DND-41 (cell line): ENCODE results near the gene SLC16A12.

Experiments used
- ATAC-seq: fragments of 200-7000 bp; cut with Tn5 transposase; 3 replicates; pipeline ENCODE4 v1.9.1; 2021; ENCODE audit warnings: low read depth; ENCODE audit not compliant: insufficient read depth
- DNase-seq: peaks from one replicate; pipeline ENCODE4 v3.0.0-alpha.2; 2020
- H2AFZ ChIP-seq: 2 replicates; pipeline ENCODE4 v1.6.0; 2012; ENCODE audit warnings: low read depth, low read length
- H3K27ac ChIP-seq: 2 replicates; pipeline ENCODE4 v1.5.1; 2012; ENCODE audit warnings: low read length, inconsistent platforms
- H3K27me3 ChIP-seq: fragments of 200-600 bp; sonication (generic); 2 replicates; pipeline ENCODE4 v1.6.0; 2012; ENCODE audit warnings: low read length, mild to moderate bottlenecking, inconsistent platforms; ENCODE audit not compliant: insufficient read depth, poor library complexity
- H3K36me3 ChIP-seq: 2 replicates; pipeline ENCODE4 v1.5.1; 2012; ENCODE audit warnings: low read length, inconsistent platforms; ENCODE audit not compliant: insufficient read depth
- H3K4me1 ChIP-seq: 2 replicates; pipeline ENCODE4 v1.5.1; 2012; ENCODE audit warnings: mild to moderate bottlenecking, low read length; ENCODE audit not compliant: insufficient read depth
- H3K4me2 ChIP-seq: 2 replicates; pipeline ENCODE4 v1.6.0; 2012; ENCODE audit warnings: mild to moderate bottlenecking, moderate library complexity, low read length, inconsistent platforms; ENCODE audit not compliant: insufficient read depth
- H3K4me3 ChIP-seq, 2 experiments: fragments of 200-600 bp in 1 of 2; shearing (Covaris generic) in 1 of 2; 2 replicates each; pipeline ENCODE4 v1.5.1; 2012 to 2016; ENCODE audit warnings: inconsistent platforms in 2 of 2, low read length in 2 of 2, mild to moderate bottlenecking in 2 of 2, low read depth in 1 of 2, moderate library complexity in 1 of 2
- H3K79me2 ChIP-seq: 2 replicates; pipeline ENCODE4 v1.6.0; 2012; ENCODE audit warnings: low read length, inconsistent platforms; ENCODE audit not compliant: insufficient read depth
- H3K9ac ChIP-seq: 2 replicates; pipeline ENCODE4 v1.6.0; 2012; ENCODE audit warnings: low read depth, mild to moderate bottlenecking, inconsistent platforms, low read length, moderate library complexity
- H3K9me3 ChIP-seq: 2 replicates; pipeline ENCODE4 v1.5.1; 2012; ENCODE audit warnings: low read length, moderate library complexity, mild to moderate bottlenecking, inconsistent platforms; ENCODE audit not compliant: insufficient read depth, severe bottlenecking
- H4K20me1 ChIP-seq: 2 replicates; pipeline ENCODE4 v1.6.0; 2012; ENCODE audit warnings: low read length; ENCODE audit not compliant: insufficient read depth
- EZH2 ChIP-seq: IDR thresholded peaks from 3 replicates; pipeline ENCODE4 v1.6.1; 2012; ENCODE audit warnings: borderline replicate concordance, low read depth, mild to moderate bottlenecking, moderate library complexity, low read length, inconsistent platforms; ENCODE audit not compliant: severe bottlenecking
- TF ChIP-seq, protein P1 (sequence below): IDR thresholded peaks from 2 replicates; pipeline ENCODE4 v1.5.1; 2012; ENCODE audit warnings: borderline replicate concordance, low read length, moderate library complexity, mild to moderate bottlenecking; ENCODE audit not compliant: poor library complexity, severe bottlenecking; ENCODE audit errors: extremely low read depth

The SLC16A12 gene

DNA sequence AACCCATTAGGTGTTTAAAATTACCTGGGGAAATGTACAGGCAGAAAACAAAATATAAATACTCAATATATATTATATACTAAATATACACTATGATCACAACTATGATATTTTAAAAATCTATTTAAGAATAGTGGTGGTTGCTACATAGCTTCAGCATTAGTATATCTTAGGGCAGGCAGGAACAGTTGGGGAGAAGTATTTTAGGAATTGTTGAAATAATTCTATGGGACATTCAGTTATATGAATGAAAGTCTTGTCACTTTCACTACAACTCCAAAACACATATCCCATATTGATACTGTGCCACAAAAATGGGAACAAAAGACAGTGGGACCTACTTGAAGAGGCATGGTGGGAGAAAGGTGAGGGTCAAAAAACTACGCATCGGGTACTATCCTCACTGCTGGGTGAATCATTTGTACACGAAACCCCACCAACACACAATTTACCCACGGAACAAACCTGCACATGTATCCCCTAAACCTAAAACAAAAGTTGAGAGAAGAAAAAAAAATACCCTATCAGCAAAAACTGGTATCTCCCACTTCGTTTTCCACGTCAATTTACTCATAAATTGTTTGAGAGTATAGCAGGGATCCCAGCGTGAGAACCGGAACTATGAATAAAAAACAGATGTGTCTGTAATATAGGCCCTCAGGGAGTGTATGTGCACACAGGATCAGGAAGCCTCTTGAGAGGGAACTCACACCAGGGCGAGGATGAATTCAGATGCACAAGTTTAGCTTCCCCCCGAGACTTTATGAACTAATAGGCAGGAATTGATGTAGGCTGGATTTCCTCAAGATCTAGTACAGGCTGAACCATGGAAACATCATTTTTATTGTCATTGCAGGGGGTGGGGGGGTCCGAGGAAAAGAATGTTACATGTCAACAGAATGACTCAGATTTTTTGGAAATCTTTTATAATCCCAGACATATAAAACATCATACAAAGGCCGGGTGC, 16.2 kb downstream of the SLC16A12 start:
- Histone ChIP-seq H3K9ac (no peak overlapping the region), H3K79me2 (no peaks in the 10 kb centered on the region), H3K27me3 (peaks cover 24% of the 10 kb centered on the region), H3K9me3 (no peaks in the 10 kb centered on the region), H2AFZ (no peak overlapping the region), H3K36me3 (no peaks in the 10 kb centered on the region), H3K4me2 (no peak overlapping the region), H3K27ac (no peak overlapping the region), H3K4me3 (no peak overlapping the region), H4K20me1 (no peaks in the 10 kb centered on the region), H3K4me1 (no peaks in the 10 kb centered on the region)
- TF ChIP-seq, protein P1, sequence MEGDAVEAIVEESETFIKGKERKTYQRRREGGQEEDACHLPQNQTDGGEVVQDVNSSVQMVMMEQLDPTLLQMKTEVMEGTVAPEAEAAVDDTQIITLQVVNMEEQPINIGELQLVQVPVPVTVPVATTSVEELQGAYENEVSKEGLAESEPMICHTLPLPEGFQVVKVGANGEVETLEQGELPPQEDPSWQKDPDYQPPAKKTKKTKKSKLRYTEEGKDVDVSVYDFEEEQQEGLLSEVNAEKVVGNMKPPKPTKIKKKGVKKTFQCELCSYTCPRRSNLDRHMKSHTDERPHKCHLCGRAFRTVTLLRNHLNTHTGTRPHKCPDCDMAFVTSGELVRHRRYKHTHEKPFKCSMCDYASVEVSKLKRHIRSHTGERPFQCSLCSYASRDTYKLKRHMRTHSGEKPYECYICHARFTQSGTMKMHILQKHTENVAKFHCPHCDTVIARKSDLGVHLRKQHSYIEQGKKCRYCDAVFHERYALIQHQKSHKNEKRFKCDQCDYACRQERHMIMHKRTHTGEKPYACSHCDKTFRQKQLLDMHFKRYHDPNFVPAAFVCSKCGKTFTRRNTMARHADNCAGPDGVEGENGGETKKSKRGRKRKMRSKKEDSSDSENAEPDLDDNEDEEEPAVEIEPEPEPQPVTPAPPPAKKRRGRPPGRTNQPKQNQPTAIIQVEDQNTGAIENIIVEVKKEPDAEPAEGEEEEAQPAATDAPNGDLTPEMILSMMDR, result no peak
- no peak for TF ChIP-seq EZH2
- no peak for ATAC-seq
- no peak for DNase-seq

DNA sequence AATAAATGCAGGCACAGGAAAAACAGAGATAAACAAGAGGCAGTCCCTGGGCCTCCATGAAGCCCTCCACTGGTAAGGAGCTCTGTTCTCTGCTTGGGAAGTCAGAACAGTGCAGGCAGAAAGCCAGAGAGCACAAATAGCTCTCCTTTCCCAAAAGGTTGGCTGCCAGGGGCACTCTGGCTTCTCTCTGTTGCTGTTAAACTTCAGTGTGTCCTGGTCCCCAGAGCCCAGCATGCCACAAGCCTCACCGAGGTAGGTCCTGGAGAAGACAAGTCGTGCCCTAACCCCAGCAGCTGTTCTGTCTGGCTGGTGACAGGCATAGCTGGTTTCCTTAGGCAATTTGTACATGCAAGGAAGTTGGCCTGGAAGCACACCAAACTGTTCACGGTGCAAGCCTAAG, 17.3 kb downstream of the SLC16A12 start:
- no peaks in the 10 kb centered on the region for H3K9me3 ChIP-seq
- no peaks in the 10 kb centered on the region for H4K20me1 ChIP-seq
- TF ChIP-seq, protein P1, result no peak
- ATAC-seq (no peak), DNase-seq (no peak)
- no peaks in the 10 kb centered on the region for H3K36me3 ChIP-seq
- no peak overlapping the region for H3K27ac ChIP-seq
- H3K79me2 ChIP-seq, result no peaks in the 10 kb centered on the region
- no peaks in the 10 kb centered on the region for H3K4me1 ChIP-seq
- H3K27me3 ChIP-seq, result peaks cover 24% of the 10 kb centered on the region
- H3K4me3 ChIP-seq, result no peak overlapping the region
- no peak overlapping the region for H3K9ac ChIP-seq
- H3K4me2 ChIP-seq, result no peak overlapping the region
- no peak overlapping the region for H2AFZ ChIP-seq

DNA sequence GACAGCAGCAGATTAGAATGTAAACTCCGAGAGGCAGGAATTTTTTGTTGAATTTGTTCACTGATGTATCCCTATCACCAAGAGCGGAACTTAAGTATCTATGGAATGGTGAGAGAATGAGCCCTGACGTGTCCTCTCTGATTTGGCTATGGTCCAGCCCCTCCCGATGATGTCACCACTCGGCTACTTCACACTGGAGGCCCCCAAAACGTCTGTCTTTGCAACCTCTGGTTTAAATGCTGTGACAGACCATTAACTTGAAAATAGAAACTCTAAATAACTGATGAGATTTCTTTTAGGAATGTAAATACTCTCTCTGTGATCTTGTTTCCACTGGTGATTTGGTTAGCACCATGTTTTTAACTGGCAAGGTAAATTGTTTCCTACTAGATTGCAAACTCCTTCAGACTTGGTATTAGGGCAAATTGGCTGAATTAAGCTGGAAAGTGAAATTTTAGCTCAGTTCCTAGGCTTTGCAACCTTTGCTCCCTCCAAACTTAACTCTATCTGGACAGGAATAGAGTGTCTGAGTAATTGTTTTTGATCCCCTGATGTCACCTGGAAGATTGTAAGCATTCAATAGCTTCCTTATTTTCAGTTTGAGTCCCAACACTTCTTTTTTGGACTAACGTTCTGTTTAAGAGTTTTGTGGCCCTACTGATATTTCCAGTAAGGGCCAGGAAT, 19.1 kb downstream of the SLC16A12 start:
- no peaks in the 10 kb centered on the region for H4K20me1 ChIP-seq
- ATAC-seq (no peak), DNase-seq (no peak)
- no peaks in the 10 kb centered on the region for H3K9me3 ChIP-seq
- no peak overlapping the region for H3K4me3 ChIP-seq
- H3K79me2 ChIP-seq, result no peaks in the 10 kb centered on the region
- no peak overlapping the region for H2AFZ ChIP-seq
- H3K4me2 ChIP-seq, result no peak overlapping the region
- H3K4me1 ChIP-seq, result no peaks in the 10 kb centered on the region
- H3K27me3 ChIP-seq, result peaks cover 18% of the 10 kb centered on the region
- TF ChIP-seq, protein P1, result no peak
- no peak for TF ChIP-seq EZH2
- H3K27ac ChIP-seq, result no peak overlapping the region
- H3K9ac ChIP-seq, result no peak overlapping the region
- H3K36me3 ChIP-seq, result no peaks in the 10 kb centered on the region
